K562 (cell line): Measurements from ENCODE around the gene ATF3. TPM values are rescaled to one million over a fixed set of nuclear protein-coding genes. Genes with fewer than 3 reads are reported as not detected.

Source experiments
- CEBPB ChIP-seq: fragments of 450-650 bp; IDR thresholded peaks from 2 replicates; pipeline ENCODE4 v1.6.1; 2016; ENCODE audit warnings: missing genetic modification characterization, missing compliant biosample characterization
- ELF4 ChIP-seq: fragments of 450-650 bp; formaldehyde crosslinking; IDR thresholded peaks from 2 replicates; pipeline ENCODE4 v1.4.0; 2022; ENCODE audit warnings: missing genetic modification characterization
- FOXK1 ChIP-seq: sonication (generic); formaldehyde crosslinking; IDR thresholded peaks from 2 replicates; pipeline ENCODE4 v1.8.0; 2022; ENCODE audit warnings: missing genetic modification reagents, mild to moderate bottlenecking, borderline replicate concordance
- GTF2A2 ChIP-seq: IDR thresholded peaks from 2 replicates; pipeline ENCODE4 v1.6.1; 2016; ENCODE audit warnings: mild to moderate bottlenecking, missing genetic modification characterization, missing compliant biosample characterization
- HDGF ChIP-seq: fragments of 450-650 bp; IDR thresholded peaks from 2 replicates; pipeline ENCODE4 v1.6.1; 2016
- KDM4B ChIP-seq, 2 experiments: fragments of 450-650 bp in 1 of 2; sonication (generic) in 1 of 2; IDR thresholded peaks; 2 replicates each; pipeline ENCODE4 v1.6.1; 2016 to 2017; ENCODE audit warnings: borderline replicate concordance in 2 of 2, antibody characterized with exemption in 1 of 2, low read depth in 1 of 2, mild to moderate bottlenecking in 1 of 2
- KLF13 ChIP-seq: fragments of 450-650 bp; IDR thresholded peaks from 2 replicates; pipeline ENCODE4 v1.6.1; 2016; ENCODE audit warnings: missing genetic modification characterization, low read depth, mild to moderate bottlenecking, missing compliant biosample characterization, moderate library complexity, borderline replicate concordance
- MTA1 ChIP-seq: fragments of 450-650 bp; IDR thresholded peaks from 2 replicates; pipeline ENCODE4 v1.6.1; 2017; ENCODE audit warnings: borderline replicate concordance
- NELFE ChIP-seq: IDR thresholded peaks from 2 replicates; pipeline ENCODE4 v1.6.1; 2011; ENCODE audit warnings: mild to moderate bottlenecking; ENCODE audit not compliant: insufficient read depth, insufficient read length
- PHF21A ChIP-seq: fragments of 450-650 bp; IDR thresholded peaks from 2 replicates; pipeline ENCODE4 v1.6.1; 2017; ENCODE audit warnings: low read depth, borderline replicate concordance
- PHF8 ChIP-seq: fragments of 200-600 bp; sonication (generic); IDR thresholded peaks from 2 replicates; pipeline ENCODE4 v1.6.1; 2012; ENCODE audit warnings: mixed run types, mild to moderate bottlenecking, inconsistent platforms, low read length, moderate library complexity, borderline replicate concordance
- SMAD4 ChIP-seq: fragments of 250-450 bp; sonication (Bioruptor Pico); conservative IDR thresholded peaks from 2 replicates; pipeline ENCODE4 v1.8.0; 2021; ENCODE audit warnings: inconsistent platforms, mild to moderate bottlenecking, moderate library complexity
- SMARCB1 ChIP-seq: IDR thresholded peaks from 2 replicates; pipeline ENCODE4 v1.6.1; 2011; ENCODE audit warnings: improper control_type of control experiment, low read depth; ENCODE audit not compliant: insufficient read length
- ZC3H11A ChIP-seq: IDR thresholded peaks from 2 replicates; pipeline ENCODE4 v1.6.1; 2012; ENCODE audit warnings: low read depth, low read length, improper control_type of control experiment
- ZNF655 ChIP-seq: fragments of 250-450 bp; sonication (Bioruptor Pico); IDR thresholded peaks from 2 replicates; pipeline ENCODE4 v1.5.0; 2021
- ZNF778 ChIP-seq: fragments of 450-650 bp; formaldehyde crosslinking; IDR thresholded peaks from 2 replicates; pipeline ENCODE4 v1.4.0; 2020; ENCODE audit warnings: mild to moderate bottlenecking, moderate library complexity
- ZNF79 ChIP-seq: fragments of 250-450 bp; sonication (Bioruptor Pico); IDR thresholded peaks from 2 replicates; pipeline ENCODE4 v1.4.0; 2020; ENCODE audit warnings: low read depth, mild to moderate bottlenecking, moderate library complexity
- polyA plus RNA-seq, 8 experiments: library from polyadenylated mRNA; depleted of rRNA in 4 of 8; stranded (reverse) in 5 of 8; unstranded in 3 of 8; fragments of >200 nt; fragmentation: Nextera tagmentation in 2 of 8; fragmentation: Illumina TruSeq in 1 of 8; extraction: Ambion mirVana in 2 of 8; extraction: Trizol in 1 of 8; gene quantifications; 2 replicates each; pipeline versions ENCODE4 v1.2.1 to v1.2.3, GENCODE V29; 2011 to 2014; ENCODE audit warnings: inconsistent platforms in 1 of 8, missing spikeins in 1 of 8
- total RNA-seq, 7 experiments: library from RNA; depleted of rRNA in 6 of 7; stranded (reverse); fragments of >200 nt in 6 of 7; fragmentation: Illumina TruSeq in 2 of 7; extraction: Trizol in 2 of 7; gene quantifications; 2 replicates each; pipeline versions ENCODE4 v1.2.1 to v1.2.3, GENCODE V29; 2011 to 2021; ENCODE audit warnings: low replicate concordance in 1 of 7
- TF ChIP-seq, protein P1 (sequence below): fragments of 450-650 bp; formaldehyde crosslinking; IDR thresholded peaks from 2 replicates; pipeline ENCODE4 v1.4.0; 2020; ENCODE audit warnings: mild to moderate bottlenecking, moderate library complexity
- TF ChIP-seq, protein P2 (sequence below): fragments of 450-650 bp; IDR thresholded peaks from 2 replicates; pipeline ENCODE4 v1.6.1; 2018; ENCODE audit not compliant: partially characterized antibody
- TF ChIP-seq, protein P3 (sequence below): fragments of 450-650 bp; formaldehyde crosslinking; IDR thresholded peaks from 2 replicates; pipeline ENCODE4 v1.4.0; 2022; ENCODE audit warnings: missing genetic modification characterization

The ATF3 gene
- total and polyA plus RNA-seq, 9 of the 15 experiments (the other 6 are each of a cell fraction or from before 2014, with no cell fraction given), result 3.5 to 28.2 (median 19.8) TPM

DNA sequence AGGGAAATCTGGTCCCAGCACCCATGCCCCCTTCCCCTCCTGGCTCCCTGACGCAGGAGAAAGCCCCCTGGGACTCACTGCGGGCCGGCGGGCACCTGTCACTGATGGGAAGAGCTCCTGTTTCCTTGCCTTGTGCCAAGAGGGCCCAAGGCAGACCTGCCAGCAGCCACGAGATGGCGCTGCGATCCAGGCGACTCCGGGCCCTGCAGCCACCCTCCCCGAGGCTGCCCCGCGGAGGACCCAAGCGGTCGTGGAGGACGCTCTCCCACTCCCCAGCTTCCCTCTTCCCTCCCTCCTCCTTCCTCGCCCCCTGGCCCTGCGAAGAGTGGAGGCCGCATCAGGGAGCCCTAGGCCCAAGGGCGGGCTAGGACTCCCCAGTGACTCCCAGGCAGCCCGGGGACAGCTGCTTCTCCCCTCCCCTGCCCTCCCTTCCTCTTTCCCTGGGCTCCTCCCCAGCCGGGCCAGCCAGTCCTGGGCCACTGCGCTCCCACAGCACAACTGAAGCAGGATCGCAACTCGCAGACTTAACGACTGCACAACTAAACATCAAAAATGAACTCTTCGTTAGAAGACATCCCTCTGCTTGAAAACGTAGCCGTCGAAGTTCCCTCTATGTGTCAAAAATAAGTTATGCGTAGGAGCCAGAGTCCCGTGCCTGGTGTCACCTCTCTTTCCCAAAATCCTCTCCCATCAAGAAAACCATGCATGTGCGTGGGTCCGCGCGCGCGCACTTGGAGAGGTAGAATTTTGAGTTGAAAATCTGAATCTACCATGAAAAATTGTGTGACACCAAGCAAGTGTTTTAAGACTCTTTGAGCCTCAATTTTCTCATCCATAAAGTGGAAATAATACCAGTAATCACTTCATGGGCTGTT is 56.9 kb downstream of the ATF3 start (continued):
- TF ChIP-seq ZNF79, result no peak
- no peak for TF ChIP-seq NELFE
- no peak for TF ChIP-seq KLF13
- no peak for TF ChIP-seq ZNF778 (CRISPR knock-in tag)
- no peak for TF ChIP-seq GTF2A2
- no peak for TF ChIP-seq SMARCB1
- TF ChIP-seq CEBPB, result no peak
- TF ChIP-seq KDM4B (IDR thresholded peaks at IDR 0.05; ENCODE audit: borderline replicate concordance in 2 of 2, low read depth in 1 of 2), result no peak
- TF ChIP-seq, protein P1, sequence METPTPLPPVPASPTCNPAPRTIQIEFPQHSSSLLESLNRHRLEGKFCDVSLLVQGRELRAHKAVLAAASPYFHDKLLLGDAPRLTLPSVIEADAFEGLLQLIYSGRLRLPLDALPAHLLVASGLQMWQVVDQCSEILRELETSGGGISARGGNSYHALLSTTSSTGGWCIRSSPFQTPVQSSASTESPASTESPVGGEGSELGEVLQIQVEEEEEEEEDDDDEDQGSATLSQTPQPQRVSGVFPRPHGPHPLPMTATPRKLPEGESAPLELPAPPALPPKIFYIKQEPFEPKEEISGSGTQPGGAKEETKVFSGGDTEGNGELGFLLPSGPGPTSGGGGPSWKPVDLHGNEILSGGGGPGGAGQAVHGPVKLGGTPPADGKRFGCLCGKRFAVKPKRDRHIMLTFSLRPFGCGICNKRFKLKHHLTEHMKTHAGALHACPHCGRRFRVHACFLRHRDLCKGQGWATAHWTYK (CRISPR knock-in tag), result peak; percentile 87
- TF ChIP-seq PHF8, result peak; percentile 30; the same call in 1 of the 2 replicates
- peak; percentile 68; the same call in 1 of the 2 replicates for TF ChIP-seq MTA1
- no peak for TF ChIP-seq FOXK1
- TF ChIP-seq SMAD4 (CRISPR knock-in tag), result 0 out of 2 replicates have a peak, but pooled peaks have one; percentile 64
- TF ChIP-seq, protein P2, sequence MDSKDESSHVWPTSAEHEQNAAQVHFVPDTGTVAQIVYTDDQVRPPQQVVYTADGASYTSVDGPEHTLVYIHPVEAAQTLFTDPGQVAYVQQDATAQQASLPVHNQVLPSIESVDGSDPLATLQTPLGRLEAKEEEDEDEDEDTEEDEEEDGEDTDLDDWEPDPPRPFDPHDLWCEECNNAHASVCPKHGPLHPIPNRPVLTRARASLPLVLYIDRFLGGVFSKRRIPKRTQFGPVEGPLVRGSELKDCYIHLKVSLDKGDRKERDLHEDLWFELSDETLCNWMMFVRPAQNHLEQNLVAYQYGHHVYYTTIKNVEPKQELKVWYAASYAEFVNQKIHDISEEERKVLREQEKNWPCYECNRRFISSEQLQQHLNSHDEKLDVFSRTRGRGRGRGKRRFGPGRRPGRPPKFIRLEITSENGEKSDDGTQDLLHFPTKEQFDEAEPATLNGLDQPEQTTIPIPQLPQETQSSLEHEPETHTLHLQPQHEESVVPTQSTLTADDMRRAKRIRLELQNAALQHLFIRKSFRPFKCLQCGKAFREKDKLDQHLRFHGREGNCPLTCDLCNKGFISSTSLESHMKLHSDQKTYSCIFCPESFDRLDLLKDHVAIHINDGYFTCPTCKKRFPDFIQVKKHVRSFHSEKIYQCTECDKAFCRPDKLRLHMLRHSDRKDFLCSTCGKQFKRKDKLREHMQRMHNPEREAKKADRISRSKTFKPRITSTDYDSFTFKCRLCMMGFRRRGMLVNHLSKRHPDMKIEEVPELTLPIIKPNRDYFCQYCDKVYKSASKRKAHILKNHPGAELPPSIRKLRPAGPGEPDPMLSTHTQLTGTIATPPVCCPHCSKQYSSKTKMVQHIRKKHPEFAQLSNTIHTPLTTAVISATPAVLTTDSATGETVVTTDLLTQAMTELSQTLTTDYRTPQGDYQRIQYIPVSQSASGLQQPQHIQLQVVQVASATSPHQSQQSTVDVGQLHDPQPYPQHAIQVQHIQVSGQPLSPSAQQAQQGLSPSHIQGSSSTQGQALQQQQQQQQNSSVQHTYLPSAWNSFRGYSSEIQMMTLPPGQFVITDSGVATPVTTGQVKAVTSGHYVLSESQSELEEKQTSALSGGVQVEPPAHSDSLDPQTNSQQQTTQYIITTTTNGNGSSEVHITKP, result no peak
- TF ChIP-seq, protein P3, sequence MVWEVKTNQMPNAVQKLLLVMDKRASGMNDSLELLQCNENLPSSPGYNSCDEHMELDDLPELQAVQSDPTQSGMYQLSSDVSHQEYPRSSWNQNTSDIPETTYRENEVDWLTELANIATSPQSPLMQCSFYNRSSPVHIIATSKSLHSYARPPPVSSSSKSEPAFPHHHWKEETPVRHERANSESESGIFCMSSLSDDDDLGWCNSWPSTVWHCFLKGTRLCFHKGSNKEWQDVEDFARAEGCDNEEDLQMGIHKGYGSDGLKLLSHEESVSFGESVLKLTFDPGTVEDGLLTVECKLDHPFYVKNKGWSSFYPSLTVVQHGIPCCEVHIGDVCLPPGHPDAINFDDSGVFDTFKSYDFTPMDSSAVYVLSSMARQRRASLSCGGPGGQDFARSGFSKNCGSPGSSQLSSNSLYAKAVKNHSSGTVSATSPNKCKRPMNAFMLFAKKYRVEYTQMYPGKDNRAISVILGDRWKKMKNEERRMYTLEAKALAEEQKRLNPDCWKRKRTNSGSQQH (CRISPR knock-in tag), result peak; percentile 89
- TF ChIP-seq HDGF, result peak; percentile 91; the same call in 1 of the 2 replicates
- peak; percentile 49; the same call in 1 of the 2 replicates for TF ChIP-seq ELF4 (CRISPR knock-in tag)
- TF ChIP-seq PHF21A, result 0 out of 2 replicates have a peak, but pooled peaks have one; percentile 31
- TF ChIP-seq ZNF655 (CRISPR knock-in tag), result no peak
- no peak for TF ChIP-seq ZC3H11A
